Epidermal melanocyte (primary cell): ENCODE measurements around the gene DNAH3.
"Not testable (repeated sequence)": the region's sequence is repeated elsewhere in the genome, so short reads cannot be mapped to it uniquely, and the experiment has no call there.

Source experiments
- DNase-seq: peaks from one replicate; pipeline ENCODE4 v3.0.0; 2011; ENCODE audit warnings: low spot score; ENCODE audit not compliant: insufficient read length

Gene DNAH3

GRCh38 chr16:21169249-21169981 is 18.8 kb upstream of the DNAH3 start:
- no peak for DNase-seq

- no peak for DNase-seq
These were observed 17.4 kb upstream of the DNAH3 start for GRCh38 chr16:21167929-21168602.

- no peak for DNase-seq
These were observed 16.7 kb upstream of the DNAH3 start for GRCh38 chr16:21167360-21167759.

GRCh38 chr16:21166561-21166961 is 15.9 kb upstream of the DNAH3 start:
- no peak for DNase-seq

GRCh38 chr16:21164521-21165168 is 14.0 kb upstream of the DNAH3 start:
- DNase-seq: no peak

GRCh38 chr16:21163576-21163975 is 12.9 kb upstream of the DNAH3 start:
- no peak for DNase-seq

GRCh38 chr16:21162661-21163151 is 12.1 kb upstream of the DNAH3 start:
- no peak for DNase-seq

- DNase-seq: no peak
These were observed 10.6 kb upstream of the DNAH3 start for GRCh38 chr16:21161211-21161610.

GRCh38 chr16:21160276-21160675 is 9.6 kb upstream of the DNAH3 start:
- no peak for DNase-seq

GRCh38 chr16:21159281-21159951 is 8.8 kb upstream of the DNAH3 start:
- DNase-seq: no peak

- DNase-seq: peak; percentile 77
These were observed 7.8 kb upstream of the DNAH3 start, which contains the start of gene LDAF1 for GRCh38 chr16:21158208-21159110. Gene LDAF1, plus strand, starts transcription at chr16:21158674. Its CDS starts 2,509 bp downstream, at chr16:21161183.

GRCh38 chr16:21157632-21158031 is 7.0 kb upstream of the DNAH3 start:
- DNase-seq: no peak

- DNase-seq: peak; percentile 93
These were observed 6.3 kb upstream of the DNAH3 start for GRCh38 chr16:21156767-21157467.

- DNase-seq: not testable (repeated sequence)
These were observed 5.4 kb upstream of the DNAH3 start for GRCh38 chr16:21156011-21156410.

- not testable (repeated sequence) for DNase-seq
These were observed 2.6 kb upstream of the DNAH3 start for GRCh38 chr16:21153124-21153729.

GRCh38 chr16:21152160-21153030 is 1.7 kb upstream of the DNAH3 start:
- not testable (repeated sequence) for DNase-seq

- no peak for DNase-seq
These were observed 4.9 kb downstream of the DNAH3 start for GRCh38 chr16:21145738-21146137.

- no peak for DNase-seq
These were observed 16.6 kb downstream of the DNAH3 start for GRCh38 chr16:21134053-21134452.

- DNase-seq: no peak
These were observed 19.8 kb downstream of the DNAH3 start for GRCh38 chr16:21130811-21131210.
